ENCODE measurements around the gene SERTAD4.

The SERTAD4 gene

GRCh38 chr1:210257698-210258529, 25.3 kb downstream of the SERTAD4 start:
- no peaks in the 10 kb centered on the region for H3F3A ChIP-seq (ENCODE audit: low read depth)

GRCh38 chr1:210259561-210259960, 27.0 kb downstream of the SERTAD4 start:
- Histone ChIP-seq H3K4me3 (ENCODE audit: low read length, poor library complexity, severe bottlenecking) (no peak overlapping the region), H3K4me1 (ENCODE audit: insufficient read depth, low read length, poor library complexity, severe bottlenecking) (no peaks in the 10 kb centered on the region), H3K79me2 (ENCODE audit: insufficient read depth, low read length) (no peaks in the 10 kb centered on the region), H3K9me3 (ENCODE audit: insufficient read depth, low read depth, low read length) (no peaks in the 10 kb centered on the region), H3K27me3 (ENCODE audit: insufficient read depth, low read length, poor library complexity, severe bottlenecking) (peaks cover 5% of the 10 kb centered on the region), H3K9ac (ENCODE audit: low read depth, low read length, poor library complexity, severe bottlenecking) (no peak overlapping the region), H2AFZ (ENCODE audit: low read length) (no peak overlapping the region), H3K9me2 (replicated peaks; ENCODE audit: low read depth, low read length) (no peaks in the 10 kb centered on the region), H4K20me1 (ENCODE audit: insufficient read depth, low read length, poor library complexity, severe bottlenecking) (no peaks in the 10 kb centered on the region), H3F3A (ENCODE audit: low read depth) (no peaks in the 10 kb centered on the region), H3K36me3 (ENCODE audit: insufficient read depth, low read length) (no peaks in the 10 kb centered on the region), H3K4me2 (ENCODE audit: low read depth, low read length, poor library complexity, severe bottlenecking) (no peak overlapping the region)
- TF ChIP-seq EZH2phosphoT487 (IDR thresholded peaks at IDR 0.05; ENCODE audit: borderline replicate concordance) (no peak), CTCF (conservative IDR thresholded peaks at IDR 0.05; ENCODE audit: low read length) (no peak)

More at GRCh38 chr1:210257698-210258529, 25.3 kb downstream of the SERTAD4 start:
- H3K4me1 ChIP-seq (ENCODE audit: insufficient read depth, low read length, poor library complexity, severe bottlenecking), result no peaks in the 10 kb centered on the region
- H3K9me2 ChIP-seq (replicated peaks; ENCODE audit: low read depth, low read length), result no peaks in the 10 kb centered on the region
- H2AFZ ChIP-seq (ENCODE audit: low read length), result no peak overlapping the region
- peaks cover 21% of the 10 kb centered on the region for H3K27me3 ChIP-seq (ENCODE audit: insufficient read depth, low read length, poor library complexity, severe bottlenecking)
- H3K4me3 ChIP-seq (ENCODE audit: low read length, poor library complexity, severe bottlenecking), result no peak overlapping the region
- no peak overlapping the region for H3K4me2 ChIP-seq (ENCODE audit: low read depth, low read length, poor library complexity, severe bottlenecking)
- H3K79me2 ChIP-seq (ENCODE audit: insufficient read depth, low read length), result no peaks in the 10 kb centered on the region
- no peak overlapping the region for H3K9ac ChIP-seq (ENCODE audit: low read depth, low read length, poor library complexity, severe bottlenecking)
- no peaks in the 10 kb centered on the region for H3K36me3 ChIP-seq (ENCODE audit: insufficient read depth, low read length)
- no peaks in the 10 kb centered on the region for H3K9me3 ChIP-seq (ENCODE audit: insufficient read depth, low read depth, low read length)
- no peaks in the 10 kb centered on the region for H4K20me1 ChIP-seq (ENCODE audit: insufficient read depth, low read length, poor library complexity, severe bottlenecking)
- no peak for TF ChIP-seq CTCF (conservative IDR thresholded peaks at IDR 0.05; ENCODE audit: low read length)

- no peaks in the 10 kb centered on the region for H3K9me3 ChIP-seq (ENCODE audit: insufficient read depth, low read depth, low read length)
- H4K20me1 ChIP-seq (ENCODE audit: insufficient read depth, low read length, poor library complexity, severe bottlenecking), result no peaks in the 10 kb centered on the region
- TF ChIP-seq CTCF (conservative IDR thresholded peaks at IDR 0.05; ENCODE audit: low read length) (no peak), EZH2phosphoT487 (IDR thresholded peaks at IDR 0.05; ENCODE audit: borderline replicate concordance) (no peak)
- H3K4me1 ChIP-seq (ENCODE audit: insufficient read depth, low read length, poor library complexity, severe bottlenecking), result no peaks in the 10 kb centered on the region
- no peak overlapping the region for H2AFZ ChIP-seq (ENCODE audit: low read length)
- H3K36me3 ChIP-seq (ENCODE audit: insufficient read depth, low read length), result no peaks in the 10 kb centered on the region
- H3K4me3 ChIP-seq (ENCODE audit: low read length, poor library complexity, severe bottlenecking), result no peak overlapping the region
- no peaks in the 10 kb centered on the region for H3K79me2 ChIP-seq (ENCODE audit: insufficient read depth, low read length)
- H3K9ac ChIP-seq (ENCODE audit: low read depth, low read length, poor library complexity, severe bottlenecking), result no peak overlapping the region
- H3K9me2 ChIP-seq (replicated peaks; ENCODE audit: low read depth, low read length), result no peaks in the 10 kb centered on the region
- H3K4me2 ChIP-seq (ENCODE audit: low read depth, low read length, poor library complexity, severe bottlenecking), result no peak overlapping the region
- no peaks in the 10 kb centered on the region for H3K27me3 ChIP-seq (ENCODE audit: insufficient read depth, low read length, poor library complexity, severe bottlenecking)
- no peaks in the 10 kb centered on the region for H3F3A ChIP-seq (ENCODE audit: low read depth)
These were observed 27.5 kb downstream of the SERTAD4 start for GRCh38 chr1:210260096-210260495.

Measured in Loucy (cell line).